CD14-positive monocyte (primary cell): ENCODE data around the gene DHRS12. TPM values are rescaled to one million over a fixed set of nuclear protein-coding genes. Genes with fewer than 3 reads are reported as not detected.
A peak's percentile ranks its signal among the peaks of the same experiment; 100 is the strongest.

Experiments
- DNase-seq, 3 donors: peaks; one replicate each; pipeline ENCODE4 v3.0.0-alpha.2; 2011 to 2022
- H2AFZ ChIP-seq: 2 replicates; pipeline ENCODE4 v1.6.0; 2012; ENCODE audit warnings: mild to moderate bottlenecking, low read depth, low read length, inconsistent platforms; ENCODE audit not compliant: insufficient read depth, poor library complexity, severe bottlenecking
- H3K27ac ChIP-seq, 2 donors: 1 replicate in 1 of 2; 2 replicates in 1 of 2; pipeline ENCODE4 v1.5.1; 2012 to 2013; ENCODE audit warnings: low read length in 2 of 2, control low read depth in 1 of 2, inconsistent platforms in 1 of 2, low read depth in 1 of 2, mild to moderate bottlenecking in 1 of 2
- H3K27me3 ChIP-seq, 2 donors: one replicate each; pipeline versions ENCODE4 v1.6.0 to v1.6.1; 2011 to 2013; ENCODE audit warnings: low read length in 2 of 2; ENCODE audit not compliant: control insufficient read depth in 2 of 2, insufficient read depth in 2 of 2
- H3K36me3 ChIP-seq, 2 donors: replicated peaks in 1 of 2; 1 replicate in 1 of 2; 2 replicates in 1 of 2; pipeline versions ENCODE4 v1.5.1 to v1.6.1; 2012 to 2013; ENCODE audit warnings: low read length in 2 of 2, control low read depth in 1 of 2, inconsistent platforms in 1 of 2, mild to moderate bottlenecking in 1 of 2; ENCODE audit not compliant: insufficient read depth in 2 of 2, control insufficient read depth in 1 of 2
- H3K4me1 ChIP-seq, 2 donors: 1 replicate in 1 of 2; 2 replicates in 1 of 2; pipeline versions ENCODE4 v1.5.1 to v1.6.1; 2012 to 2013; ENCODE audit warnings: low read length in 2 of 2, control low read depth in 1 of 2, inconsistent platforms in 1 of 2, mild to moderate bottlenecking in 1 of 2, moderate library complexity in 1 of 2; ENCODE audit not compliant: insufficient read depth in 2 of 2, control insufficient read depth in 1 of 2
- H3K4me2 ChIP-seq: replicated peaks from 2 replicates; pipeline ENCODE3; 2012; ENCODE audit warnings: low read length, moderate library complexity, mild to moderate bottlenecking; ENCODE audit not compliant: poor library complexity, severe bottlenecking; ENCODE audit errors: extremely low read depth
- H3K4me3 ChIP-seq, 3 experiments: fragments of 200-600 bp in 1 of 3; sonication (generic) in 1 of 3; replicated peaks in 1 of 3; 1 replicate in 2 of 3; 2 replicates in 1 of 3; pipeline ENCODE4 v1.5.1; 2011 to 2013; ENCODE audit warnings: low read length in 3 of 3, mild to moderate bottlenecking in 3 of 3, control low read depth in 2 of 3, low read depth in 2 of 3, inconsistent platforms in 1 of 3, moderate library complexity in 1 of 3
- H3K79me2 ChIP-seq: 2 replicates; pipeline ENCODE4 v1.6.0; 2012; ENCODE audit warnings: mild to moderate bottlenecking, control low read depth, inconsistent platforms, low read length, moderate library complexity; ENCODE audit not compliant: insufficient read depth
- H3K9ac ChIP-seq: 2 replicates; pipeline ENCODE4 v1.6.0; 2017; ENCODE audit warnings: low read length, mild to moderate bottlenecking; ENCODE audit not compliant: insufficient read depth, poor library complexity, severe bottlenecking
- H3K9me3 ChIP-seq, 2 donors: replicated peaks in 1 of 2; 1 replicate in 1 of 2; 2 replicates in 1 of 2; pipeline versions ENCODE4 v1.5.1 to v1.6.1; 2012 to 2013; ENCODE audit warnings: low read length in 2 of 2, control low read depth in 1 of 2; ENCODE audit not compliant: control insufficient read depth in 1 of 2, insufficient read depth in 1 of 2
- H4K20me1 ChIP-seq: 2 replicates; pipeline ENCODE4 v1.6.0; 2012; ENCODE audit warnings: mild to moderate bottlenecking, low read length, control low read depth, moderate library complexity; ENCODE audit not compliant: insufficient read depth
- H3K27ac Mint-ChIP-seq, 7 donors: one replicate each; pipeline ENCODE4 v1.8.0; 2020; ENCODE audit warnings: mild to moderate bottlenecking in 7 of 7, mixed read lengths in 7 of 7, moderate library complexity in 6 of 7, inconsistent platforms in 2 of 7
- H3K27me3 Mint-ChIP-seq, 3 donors: one replicate each; pipeline ENCODE4 v1.8.0; 2021 to 2022; ENCODE audit warnings: low read depth in 3 of 3, mild to moderate bottlenecking in 3 of 3, mixed read lengths in 3 of 3, moderate library complexity in 3 of 3, inconsistent platforms in 1 of 3
- H3K36me3 Mint-ChIP-seq, 2 donors: one replicate each; pipeline ENCODE4 v1.8.0; 2020; ENCODE audit warnings: mixed read lengths in 2 of 2, inconsistent platforms in 1 of 2, mild to moderate bottlenecking in 1 of 2
- H3K4me1 Mint-ChIP-seq: one replicate; pipeline ENCODE4 v1.8.0; 2020; ENCODE audit warnings: mild to moderate bottlenecking, mixed read lengths
- H3K4me3 Mint-ChIP-seq, 2 donors: one replicate each; pipeline ENCODE4 v1.8.0; 2020; ENCODE audit warnings: mild to moderate bottlenecking in 2 of 2, mixed read lengths in 2 of 2, moderate library complexity in 1 of 2
- H3K9me3 Mint-ChIP-seq, 7 donors: one replicate each; pipeline ENCODE4 v1.8.0; 2020 to 2022; ENCODE audit warnings: mixed read lengths in 7 of 7, mild to moderate bottlenecking in 6 of 7, moderate library complexity in 6 of 7, inconsistent platforms in 2 of 7
- WGBS: methylation state at CpG from one replicate; pipeline ENCODE4 v1.1.5; 2013; ENCODE audit warnings: missing lambda C conversion rate; ENCODE audit not compliant: insufficient coverage; 5-methylcytosine and 5-hydroxymethylcytosine counted together
- intact Hi-C, 2 donors: fragments of 100-400 bp; cut with micrococcal nuclease; formaldehyde crosslinking; loops; one replicate each; pipeline versions ENCODE4 v1.15.0 to v1.15.1; 2023
- polyA plus RNA-seq, 3 donors: library from polyadenylated mRNA; depleted of rRNA in 1 of 3; unstranded in 2 of 3; stranded (reverse) in 1 of 3; fragments of 300-500 nt in 2 of 3; fragments of >200 nt in 1 of 3; fragmentation: Illumina TruSeq in 2 of 3; gene quantifications; 1 replicate in 2 of 3; 2 replicates in 1 of 3; pipeline ENCODE4 v1.2.3, GENCODE V29; 2012 to 2021
- TF ChIP-seq, protein P1 (sequence below): fragments of 200-600 bp; IDR thresholded peaks from one replicate; pipeline ENCODE4 v1.8.0; 2022; ENCODE audit warnings: antibody characterized with exemption, mild to moderate bottlenecking

The DHRS12 gene
- polyA plus RNA-seq, 3 donors, result 7.6 to 20.2 (median 20.0) TPM

DNA sequence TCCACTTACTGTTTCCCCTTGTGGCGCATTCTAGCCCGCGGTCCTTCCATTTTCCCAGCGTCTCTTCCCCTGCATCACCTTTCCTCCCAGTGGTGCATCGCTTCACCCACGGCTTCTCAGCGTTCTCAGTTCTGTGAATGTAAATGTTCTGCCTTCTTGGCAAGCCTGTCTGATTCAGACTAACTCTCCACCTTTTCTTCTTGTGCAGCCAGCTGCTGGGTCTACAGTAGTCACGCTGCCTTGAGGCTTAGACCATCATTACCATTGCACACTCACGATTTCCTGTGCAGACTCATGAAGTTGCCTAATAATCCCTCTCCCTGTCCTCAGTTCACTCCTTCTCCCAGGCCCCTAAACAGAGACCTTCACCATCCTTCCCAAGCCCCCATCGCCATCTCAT is 75.0 kb downstream of the DHRS12 start:
- Mint-ChIP-seq H3K36me3 (peaks cover 22 to 36% of the 10 kb centered on the region in 2 donors), H3K27me3 (no peaks in the 10 kb centered on the region), H3K27ac (no peak overlapping the region), H3K4me3 (no peak overlapping the region), H3K9me3 (no peaks in the 10 kb centered on the region), H3K4me1 (peaks cover 11% of the 10 kb centered on the region)
- TF ChIP-seq, protein P1, sequence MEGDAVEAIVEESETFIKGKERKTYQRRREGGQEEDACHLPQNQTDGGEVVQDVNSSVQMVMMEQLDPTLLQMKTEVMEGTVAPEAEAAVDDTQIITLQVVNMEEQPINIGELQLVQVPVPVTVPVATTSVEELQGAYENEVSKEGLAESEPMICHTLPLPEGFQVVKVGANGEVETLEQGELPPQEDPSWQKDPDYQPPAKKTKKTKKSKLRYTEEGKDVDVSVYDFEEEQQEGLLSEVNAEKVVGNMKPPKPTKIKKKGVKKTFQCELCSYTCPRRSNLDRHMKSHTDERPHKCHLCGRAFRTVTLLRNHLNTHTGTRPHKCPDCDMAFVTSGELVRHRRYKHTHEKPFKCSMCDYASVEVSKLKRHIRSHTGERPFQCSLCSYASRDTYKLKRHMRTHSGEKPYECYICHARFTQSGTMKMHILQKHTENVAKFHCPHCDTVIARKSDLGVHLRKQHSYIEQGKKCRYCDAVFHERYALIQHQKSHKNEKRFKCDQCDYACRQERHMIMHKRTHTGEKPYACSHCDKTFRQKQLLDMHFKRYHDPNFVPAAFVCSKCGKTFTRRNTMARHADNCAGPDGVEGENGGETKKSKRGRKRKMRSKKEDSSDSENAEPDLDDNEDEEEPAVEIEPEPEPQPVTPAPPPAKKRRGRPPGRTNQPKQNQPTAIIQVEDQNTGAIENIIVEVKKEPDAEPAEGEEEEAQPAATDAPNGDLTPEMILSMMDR, result no peak
- peaks cover 42 to 82% of the 10 kb centered on the region in 2 donors for H3K36me3 ChIP-seq
- H3K79me2 ChIP-seq, result peaks cover 36% of the 10 kb centered on the region
- H3K9ac ChIP-seq, result no peak overlapping the region
- H3K27ac ChIP-seq, result peak overlapping the region; percentile 32 to 46
- no peak overlapping the region for H3K4me2 ChIP-seq
- H3K4me3 ChIP-seq, result no peak overlapping the region
- DNase-seq, result peak; percentile 6 to 19 (median 13)
- 65% methylated on average over 9 of the region's 10 CpGs for WGBS
- H4K20me1 ChIP-seq, result peaks cover 38% of the 10 kb centered on the region
- no peaks in the 10 kb centered on the region for H3K9me3 ChIP-seq
- no peaks in the 10 kb centered on the region for H3K27me3 ChIP-seq
- peaks cover 18 to 22% of the 10 kb centered on the region in 2 donors for H3K4me1 ChIP-seq
- intact Hi-C loops, result loop anchor here in 1 of 2 donors (10.0 kb wide), 1 partner anchor 144 kb away; the partner anchor contains the start of gene WDFY2
- H2AFZ ChIP-seq, result no peak overlapping the region

DNA sequence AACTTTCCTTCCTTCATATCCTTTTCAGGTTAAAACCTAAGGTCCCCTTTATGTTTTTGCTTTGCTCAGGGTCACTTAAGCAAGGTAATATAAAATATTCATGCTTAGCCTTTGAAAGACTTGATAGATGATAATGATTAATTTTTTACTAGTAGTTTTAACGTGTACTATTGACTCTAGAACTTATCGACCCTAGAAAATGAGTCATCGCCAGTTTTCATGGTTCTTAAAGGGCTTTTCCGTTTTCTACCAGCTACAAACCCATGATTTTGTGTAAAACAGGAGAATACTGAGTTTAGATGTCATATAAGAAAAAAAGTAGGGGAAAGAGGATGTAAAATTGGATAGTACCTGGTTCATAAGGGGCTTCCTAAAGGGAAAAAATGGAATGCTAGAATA is 75.7 kb downstream of the DHRS12 start:
- Histone ChIP-seq H3K4me3 (no peak overlapping the region), H3K4me1 (peaks cover 11 to 15% of the 10 kb centered on the region in 2 donors), H3K27ac (peak overlapping the region in 1 of 2 donors; percentile 46), H2AFZ (no peak overlapping the region), H3K9me3 (no peaks in the 10 kb centered on the region), H3K79me2 (peaks cover 41% of the 10 kb centered on the region), H4K20me1 (peaks cover 37% of the 10 kb centered on the region), H3K36me3 (peaks cover 44 to 75% of the 10 kb centered on the region in 2 donors), H3K27me3 (no peaks in the 10 kb centered on the region), H3K4me2 (no peak overlapping the region), H3K9ac (no peak overlapping the region)
- intact Hi-C loops, result loop anchor here in 1 of 2 donors (10.0 kb wide), 1 partner anchor 143 kb away; the partner anchor contains the start of gene WDFY2
- no CpG with 5 or more reads among the region's 4 CpGs for WGBS
- Mint-ChIP-seq H3K4me3 (no peak overlapping the region), H3K9me3 (no peaks in the 10 kb centered on the region), H3K27ac (peak overlapping the region in 1 of 7 donors; percentile 12), H3K36me3 (peaks cover 24 to 31% of the 10 kb centered on the region in 2 donors), H3K4me1 (peaks cover 4% of the 10 kb centered on the region), H3K27me3 (no peaks in the 10 kb centered on the region)
- no peak for DNase-seq
- TF ChIP-seq, protein P1, result no peak
